ENCODE results near the gene CDC14A. TPM values are rescaled to one million over a fixed set of nuclear protein-coding genes. Genes with fewer than 3 reads are reported as not detected.

The CDC14A gene
- total RNA-seq: 2.8 and 3.4 TPM in 2 replicates

GRCh38 chr1:100352267-100353070 lies at the start of gene CDC14A:
CDC14A (plus strand) TSS chr1:100352506; CDS start chr1:100352955, 449 bp downstream.

Other genes starting within 250 kb of the CDC14A start
- 3.3 and 4.4 TPM in 2 replicates for gene SASS6, start 219.6 kb upstream of the CDC14A start, total RNA-seq
- gene TRMT13, start 219.3 kb upstream of the CDC14A start, total RNA-seq: 4.6 and 7.4 TPM in 2 replicates
- gene LRRC39, start 174.2 kb upstream of the CDC14A start, total RNA-seq: not detected in 2 replicates
- 4.7 and 6.3 TPM in 2 replicates for gene DBT, start 102.7 kb upstream of the CDC14A start, total RNA-seq
- 25.3 and 28.6 TPM in 2 replicates for gene RTCA, start 86.3 kb upstream of the CDC14A start, total RNA-seq
- not detected in 2 replicates for gene GPR88, start 185.6 kb downstream of the CDC14A start, total RNA-seq

All from airway epithelial cell (primary cell).